ENCODE data around the gene RGS10. TPM values are rescaled to one million over a fixed set of nuclear protein-coding genes. Genes with fewer than 3 reads are reported as not detected.

The RGS10 gene
- polyA plus RNA-seq, 3 donors = 57.1 to 87.2 (median 75.8) TPM

- Histone ChIP-seq H4K20me1 (ENCODE audit: insufficient read depth, low read length) (peaks cover 2% of the 10 kb centered on the region), H3K4me3 (replicated peaks in 1 of 3; ENCODE audit: low read depth in 2 of 3, low read length in 3 of 3) (no peak overlapping the region), H3K27me3 (ENCODE audit: control insufficient read depth in 2 of 2, insufficient read depth in 2 of 2, low read length in 2 of 2) (no peaks in the 10 kb centered on the region), H3K9ac (ENCODE audit: insufficient read depth, low read length, poor library complexity, severe bottlenecking) (no peak overlapping the region), H3K4me1 (ENCODE audit: control insufficient read depth in 1 of 2, insufficient read depth in 2 of 2, low read length in 2 of 2) (no peaks in the 10 kb centered on the region), H3K4me2 (replicated peaks; ENCODE audit: extremely low read depth, low read length, poor library complexity, severe bottlenecking) (no peak overlapping the region), H3K27ac (ENCODE audit: low read depth in 1 of 2, low read length in 2 of 2) (no peak overlapping the region), H3K79me2 (ENCODE audit: insufficient read depth, low read length) (no peaks in the 10 kb centered on the region), H2AFZ (ENCODE audit: insufficient read depth, low read depth, low read length, poor library complexity, severe bottlenecking) (no peak overlapping the region), H3K36me3 (replicated peaks in 1 of 2; ENCODE audit: control insufficient read depth in 1 of 2, insufficient read depth in 2 of 2, low read length in 2 of 2) (peaks cover 21 to 73% of the 10 kb centered on the region in 2 donors), H3K9me3 (replicated peaks in 1 of 2; ENCODE audit: control insufficient read depth in 1 of 2, insufficient read depth in 1 of 2, low read length in 2 of 2) (no peaks in the 10 kb centered on the region)
- H3K36me3 Mint-ChIP-seq = peaks cover 47 to 68% of the 10 kb centered on the region in 2 donors
- peak overlapping the region in 2 of 7 donors; percentile 12 to 45 for H3K27ac Mint-ChIP-seq
- 97% methylated on average over 9 of the region's 12 CpGs for WGBS (ENCODE audit: insufficient coverage)
- peaks cover 0 to 1% (median 0%) of the 10 kb centered on the region in 7 donors for H3K9me3 Mint-ChIP-seq
- DNase-seq = no peak
- no peaks in the 10 kb centered on the region for H3K27me3 Mint-ChIP-seq (ENCODE audit: low read depth in 3 of 3)
- TF ChIP-seq, protein P1, sequence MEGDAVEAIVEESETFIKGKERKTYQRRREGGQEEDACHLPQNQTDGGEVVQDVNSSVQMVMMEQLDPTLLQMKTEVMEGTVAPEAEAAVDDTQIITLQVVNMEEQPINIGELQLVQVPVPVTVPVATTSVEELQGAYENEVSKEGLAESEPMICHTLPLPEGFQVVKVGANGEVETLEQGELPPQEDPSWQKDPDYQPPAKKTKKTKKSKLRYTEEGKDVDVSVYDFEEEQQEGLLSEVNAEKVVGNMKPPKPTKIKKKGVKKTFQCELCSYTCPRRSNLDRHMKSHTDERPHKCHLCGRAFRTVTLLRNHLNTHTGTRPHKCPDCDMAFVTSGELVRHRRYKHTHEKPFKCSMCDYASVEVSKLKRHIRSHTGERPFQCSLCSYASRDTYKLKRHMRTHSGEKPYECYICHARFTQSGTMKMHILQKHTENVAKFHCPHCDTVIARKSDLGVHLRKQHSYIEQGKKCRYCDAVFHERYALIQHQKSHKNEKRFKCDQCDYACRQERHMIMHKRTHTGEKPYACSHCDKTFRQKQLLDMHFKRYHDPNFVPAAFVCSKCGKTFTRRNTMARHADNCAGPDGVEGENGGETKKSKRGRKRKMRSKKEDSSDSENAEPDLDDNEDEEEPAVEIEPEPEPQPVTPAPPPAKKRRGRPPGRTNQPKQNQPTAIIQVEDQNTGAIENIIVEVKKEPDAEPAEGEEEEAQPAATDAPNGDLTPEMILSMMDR (IDR thresholded peaks at IDR 0.05) = no peak
- H3K4me3 Mint-ChIP-seq = no peak overlapping the region
- H3K4me1 Mint-ChIP-seq = no peaks in the 10 kb centered on the region
- intact Hi-C loops (cut with micrococcal nuclease) = no loop called here
Measured at GRCh38 chr10:119505131-119505551, 37.4 kb downstream of the RGS10 start.

- Histone ChIP-seq H3K4me2 (replicated peaks; ENCODE audit: extremely low read depth, low read length, poor library complexity, severe bottlenecking) (no peak overlapping the region), H2AFZ (ENCODE audit: insufficient read depth, low read depth, low read length, poor library complexity, severe bottlenecking) (no peak overlapping the region), H3K36me3 (replicated peaks in 1 of 2; ENCODE audit: control insufficient read depth in 1 of 2, insufficient read depth in 2 of 2, low read length in 2 of 2) (peaks cover 21 to 73% of the 10 kb centered on the region in 2 donors), H3K27ac (ENCODE audit: low read depth in 1 of 2, low read length in 2 of 2) (no peak overlapping the region), H3K79me2 (ENCODE audit: insufficient read depth, low read length) (no peaks in the 10 kb centered on the region), H3K9me3 (replicated peaks in 1 of 2; ENCODE audit: control insufficient read depth in 1 of 2, insufficient read depth in 1 of 2, low read length in 2 of 2) (no peaks in the 10 kb centered on the region), H3K9ac (ENCODE audit: insufficient read depth, low read length, poor library complexity, severe bottlenecking) (no peak overlapping the region), H3K4me3 (replicated peaks in 1 of 3; ENCODE audit: low read depth in 2 of 3, low read length in 3 of 3) (no peak overlapping the region), H4K20me1 (ENCODE audit: insufficient read depth, low read length) (peaks cover 2% of the 10 kb centered on the region), H3K4me1 (ENCODE audit: control insufficient read depth in 1 of 2, insufficient read depth in 2 of 2, low read length in 2 of 2) (no peaks in the 10 kb centered on the region), H3K27me3 (ENCODE audit: control insufficient read depth in 2 of 2, insufficient read depth in 2 of 2, low read length in 2 of 2) (no peaks in the 10 kb centered on the region)
- peaks cover 0 to 1% (median 0%) of the 10 kb centered on the region in 7 donors for H3K9me3 Mint-ChIP-seq
- H3K27ac Mint-ChIP-seq = peak overlapping the region in 1 of 7 donors; percentile 12
- H3K27me3 Mint-ChIP-seq (ENCODE audit: low read depth in 3 of 3) = no peaks in the 10 kb centered on the region
- DNase-seq = no peak
- 94% methylated on average over 5 of the region's 10 CpGs for WGBS (ENCODE audit: insufficient coverage)
- peaks cover 50 to 71% of the 10 kb centered on the region in 2 donors for H3K36me3 Mint-ChIP-seq
- intact Hi-C loops (cut with micrococcal nuclease) = no loop called here
- H3K4me3 Mint-ChIP-seq = no peak overlapping the region
- TF ChIP-seq, protein P1 (IDR thresholded peaks at IDR 0.05) = no peak
- no peaks in the 10 kb centered on the region for H3K4me1 Mint-ChIP-seq
Measured at GRCh38 chr10:119504651-119505050, 37.9 kb downstream of the RGS10 start.
